Ishikawa (cell line): ENCODE measurements around the gene INTS2.

Source experiments
- CEBPB ChIP-seq: IDR thresholded peaks from 2 replicates; pipeline ENCODE4 v1.6.1; 2012
- CREB1 ChIP-seq: IDR thresholded peaks from 2 replicates; pipeline ENCODE4 v1.6.1; 2012; ENCODE audit warnings: low read depth
- EGR1 ChIP-seq: IDR thresholded peaks from 2 replicates; pipeline ENCODE4 v1.6.1; 2012
- EP300 ChIP-seq: IDR thresholded peaks from 2 replicates; pipeline ENCODE4 v1.6.1; 2012; ENCODE audit warnings: borderline replicate concordance
- FOXM1 ChIP-seq: IDR thresholded peaks from 2 replicates; pipeline ENCODE4 v1.6.1; 2012; ENCODE audit warnings: low read depth, borderline replicate concordance
- MAX ChIP-seq: IDR thresholded peaks from 2 replicates; pipeline ENCODE4 v1.6.1; 2012
- NFIC ChIP-seq: IDR thresholded peaks from 2 replicates; pipeline ENCODE4 v1.6.1; 2012
- RAD21 ChIP-seq: IDR thresholded peaks from 2 replicates; pipeline ENCODE4 v1.6.1; 2012; ENCODE audit warnings: low read depth
- REST ChIP-seq: IDR thresholded peaks from 2 replicates; pipeline ENCODE4 v1.6.1; 2012; ENCODE audit warnings: low read depth, mild to moderate bottlenecking
- TAF1 ChIP-seq: IDR thresholded peaks from 2 replicates; pipeline ENCODE4 v1.6.1; 2012; ENCODE audit warnings: low read depth, mild to moderate bottlenecking
- TCF12 ChIP-seq: IDR thresholded peaks from 2 replicates; pipeline ENCODE4 v1.6.1; 2012; ENCODE audit warnings: low read depth
- TEAD4 ChIP-seq: IDR thresholded peaks from 2 replicates; pipeline ENCODE4 v1.6.1; 2012
- USF1 ChIP-seq: IDR thresholded peaks from 2 replicates; pipeline ENCODE4 v1.6.1; 2012
- YY1 ChIP-seq: IDR thresholded peaks from 2 replicates; pipeline ENCODE4 v1.6.1; 2012; ENCODE audit warnings: low read depth
- ZBTB7A ChIP-seq: IDR thresholded peaks from 2 replicates; pipeline ENCODE4 v1.6.1; 2012; ENCODE audit warnings: low read depth

INTS2 gene

DNA sequence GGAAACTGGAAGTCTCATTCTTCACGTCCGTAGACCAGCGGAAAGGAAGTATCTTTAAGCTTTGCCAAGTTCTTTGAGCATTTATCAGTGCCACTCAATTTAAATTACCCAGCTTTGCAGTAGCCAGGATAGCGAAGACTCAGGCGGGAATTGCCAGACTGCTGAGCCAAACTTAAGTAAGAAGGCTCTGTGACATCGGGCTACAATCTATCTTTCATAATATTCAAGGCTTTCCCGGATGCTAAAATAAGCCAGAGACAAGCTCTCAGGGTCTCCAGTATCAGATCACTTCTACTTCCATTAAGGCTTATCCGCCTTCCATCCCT, 64.0 kb downstream of the INTS2 start:
- TF ChIP-seq ZBTB7A: no peak
- TF ChIP-seq RAD21: no peak
- TF ChIP-seq EP300: no peak
- TF ChIP-seq TCF12: no peak
- TF ChIP-seq CEBPB: no peak
- TF ChIP-seq EGR1: no peak
- no peak for TF ChIP-seq REST
- no peak for TF ChIP-seq CREB1
- no peak; the same call in 1 of the 2 replicates for TF ChIP-seq TAF1
- no peak for TF ChIP-seq MAX
- TF ChIP-seq NFIC: no peak
- no peak; the same call in 1 of the 2 replicates for TF ChIP-seq FOXM1
- TF ChIP-seq YY1: no peak

DNA sequence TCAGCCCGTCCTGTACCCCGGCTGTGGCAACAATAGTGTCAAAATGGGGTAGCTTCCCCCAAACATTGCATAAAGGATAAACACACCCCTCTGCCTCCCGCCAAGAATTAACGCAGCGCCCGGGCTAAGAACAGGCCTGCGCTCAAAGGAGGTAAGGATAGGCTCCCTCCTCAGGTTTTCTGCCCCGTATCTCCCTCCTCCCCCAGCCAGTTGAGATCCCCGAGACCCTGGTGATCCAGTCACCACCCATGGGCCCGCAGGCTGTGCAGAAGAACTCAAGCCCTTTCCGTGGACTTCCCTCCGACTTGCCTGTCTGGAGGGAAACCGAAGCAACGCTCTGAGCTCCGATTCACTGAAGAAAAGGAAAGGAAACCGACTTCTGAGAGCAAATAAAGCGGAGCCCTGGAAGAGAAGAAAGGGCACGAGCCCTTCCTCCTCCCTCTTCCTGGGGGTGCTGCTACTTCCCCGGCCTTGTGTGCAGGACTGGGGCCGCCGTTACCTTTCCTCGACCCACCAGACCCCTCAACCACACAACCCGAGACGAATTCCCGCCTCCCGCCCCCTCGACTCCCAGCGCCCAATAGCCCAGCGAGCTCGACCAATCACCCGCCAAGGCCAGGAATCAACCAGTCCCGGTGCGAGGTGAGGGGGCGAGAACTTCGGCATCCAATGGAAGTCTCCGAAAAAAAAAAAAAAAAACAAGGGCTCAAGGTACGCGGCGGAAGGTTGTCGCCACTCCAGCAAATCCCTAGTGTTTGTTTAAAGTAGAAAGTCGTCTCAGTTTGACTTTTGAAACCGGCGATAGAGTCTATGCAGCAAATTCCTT, 64.6 kb downstream of the INTS2 start, which contains the start of gene BRIP1:
BRIP1 (minus strand) TSS at position 554 of the 826 bp plus-strand sequence. CDS start 1,989 bp downstream, outside the sequence.
- TF ChIP-seq EGR1: peak; percentile 66; the same call in 1 of the 2 replicates
- TF ChIP-seq MAX: peak; percentile 69
- TF ChIP-seq TEAD4: no peak
- TF ChIP-seq FOXM1: peak; percentile 65; the same call in 1 of the 2 replicates
- TF ChIP-seq TAF1: peak; percentile 87
- no peak for TF ChIP-seq EP300
- peak; percentile 86; the same call in 1 of the 2 replicates for TF ChIP-seq ZBTB7A
- TF ChIP-seq USF1: no peak
- TF ChIP-seq CEBPB: no peak
- no peak for TF ChIP-seq TCF12

DNA sequence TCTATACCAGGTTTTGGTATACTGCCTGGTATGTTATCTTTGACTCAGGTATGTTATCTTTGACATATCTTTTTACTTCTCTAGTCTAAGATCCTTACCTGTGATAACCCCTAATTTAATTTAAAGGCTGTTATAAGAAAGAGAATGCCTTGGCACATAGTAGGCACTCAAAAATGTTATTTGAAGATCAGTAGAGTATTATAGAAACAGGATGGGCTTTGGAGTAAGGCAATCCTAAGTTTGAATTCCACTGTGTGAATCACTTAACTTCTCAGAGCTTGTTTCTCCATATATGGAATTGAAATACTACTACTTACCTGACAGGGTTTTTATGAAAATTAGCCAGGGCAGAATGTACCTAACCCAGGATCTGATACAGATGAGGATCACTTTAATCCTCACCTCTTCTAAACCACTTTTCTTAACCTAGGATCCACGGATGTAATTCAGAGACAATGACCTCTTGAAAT, 65.6 kb downstream of the INTS2 start:
- peak; percentile 8; the same call in 1 of the 2 replicates for TF ChIP-seq TEAD4
- no peak for TF ChIP-seq ZBTB7A
- no peak for TF ChIP-seq CREB1

DNA sequence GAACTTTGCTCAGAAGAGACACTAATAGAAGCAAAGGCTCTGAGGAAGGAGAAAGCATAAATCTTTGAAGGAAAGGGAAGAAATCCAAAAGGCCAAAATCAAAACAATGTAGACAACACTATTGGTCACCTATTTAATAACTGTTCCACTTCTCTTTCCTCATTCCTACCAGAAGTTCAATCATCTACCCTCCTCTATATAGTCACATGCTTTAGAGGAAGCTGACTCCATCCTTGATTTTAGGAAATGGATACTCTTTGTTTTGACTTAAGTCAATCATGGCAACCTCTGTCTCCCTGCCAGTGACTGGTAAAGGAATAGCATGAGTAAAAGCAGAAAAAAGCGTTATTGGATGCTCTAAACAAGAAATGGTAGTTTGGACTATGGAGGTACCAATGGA, 71.7 kb downstream of the INTS2 start:
- TF ChIP-seq NFIC (no peak), MAX (no peak), FOXM1 (no peak), TAF1 (no peak), EP300 (no peak), REST (no peak), YY1 (no peak), TEAD4 (no peak), USF1 (no peak), TCF12 (no peak), RAD21 (no peak), CREB1 (no peak), CEBPB (no peak), ZBTB7A (no peak), EGR1 (no peak)

DNA sequence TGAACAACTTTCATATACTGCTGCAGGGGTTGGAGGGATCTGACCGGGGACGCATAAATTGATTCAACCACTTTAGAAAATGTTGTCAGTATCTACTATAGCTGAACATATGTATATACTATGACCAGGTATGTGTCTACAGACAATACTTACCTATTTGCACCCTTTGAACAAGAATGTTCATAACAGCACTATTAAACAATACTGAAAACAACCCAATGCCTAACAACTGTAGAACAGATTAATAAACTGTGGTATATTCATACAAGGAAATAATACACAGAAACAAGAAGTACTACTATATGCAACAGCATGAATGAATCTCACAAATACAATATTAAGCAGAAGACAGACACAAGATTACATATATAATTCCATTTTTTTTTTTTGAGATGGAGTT, 74.9 kb downstream of the INTS2 start:
- TF ChIP-seq NFIC (no peak), CEBPB (no peak), YY1 (no peak), TCF12 (no peak), RAD21 (no peak), CREB1 (no peak), TEAD4 (no peak), USF1 (no peak), ZBTB7A (no peak), MAX (no peak), EGR1 (no peak), EP300 (no peak), REST (no peak)
